ENCODE data around the gene GPR137.

- TF ChIP-seq CTCF (IDR thresholded peaks at IDR 0.05 in 2 of 3, conservative IDR thresholded peaks at IDR 0.05 in 1 of 3; ENCODE audit: borderline replicate concordance in 1 of 3, insufficient read depth in 1 of 3, low read depth in 2 of 3, low read length in 2 of 3) = no peak
- TF ChIP-seq TCF7L2 (IDR thresholded peaks at IDR 0.05; ENCODE audit: borderline replicate concordance, extremely low read depth, insufficient read depth, insufficient read length) = no peak
- TF ChIP-seq EZH2phosphoT487 (IDR thresholded peaks at IDR 0.05; ENCODE audit: borderline replicate concordance) = no peak
- no peak for TF ChIP-seq MAX (IDR thresholded peaks at IDR 0.05)
- TF ChIP-seq EZH2 (IDR thresholded peaks at IDR 0.05) = no peak
- no peak for TF ChIP-seq SP1 (IDR thresholded peaks at IDR 0.05; ENCODE audit: low read depth)
- no peak for TF ChIP-seq POLR2A (IDR thresholded peaks at IDR 0.05; ENCODE audit: borderline replicate concordance, extremely low read depth, insufficient read depth, insufficient read length)
- TF ChIP-seq CEBPB (IDR thresholded peaks at IDR 0.05; ENCODE audit: low read depth) = no peak
- TF ChIP-seq POLR2AphosphoS5 (IDR thresholded peaks at IDR 0.05; ENCODE audit: low read depth, low read length) = peak; percentile 69
- no peak for TF ChIP-seq SIN3A (IDR thresholded peaks at IDR 0.05; ENCODE audit: low read depth)
- no peak for TF ChIP-seq RAD21 (IDR thresholded peaks at IDR 0.05; ENCODE audit: low read depth)
- TF ChIP-seq JUND (IDR thresholded peaks at IDR 0.05) = no peak
- no peak for TF ChIP-seq FOSL1 (IDR thresholded peaks at IDR 0.05; ENCODE audit: low read depth)
- TF ChIP-seq ZFX (IDR thresholded peaks at IDR 0.05) = peak; percentile 23; the same call in 1 of the 2 replicates
Measured at GRCh38 chr11:64245797-64246620, 39.6 kb upstream of the GPR137 start.

All from HCT116 (cell line).